GM23338 (cell line): ENCODE measurements around the gene PRR19.
A peak's percentile ranks its signal among the peaks of the same experiment; 100 is the strongest.

Experiments
- CREB1 ChIP-seq: fragments of 250-450 bp; sonication (Bioruptor Pico); IDR thresholded peaks from 2 replicates; pipeline ENCODE4 v1.5.0; 2020; ENCODE audit warnings: low read depth, mild to moderate bottlenecking, moderate library complexity
- CTCF ChIP-seq, 2 experiments: fragments of 200-600 bp in 1 of 2; sonication (generic) in 1 of 2; conservative IDR thresholded peaks; 2 replicates each; pipeline versions ENCODE4 v1.5.1 to v1.6.1; 2016 to 2017; ENCODE audit warnings: antibody characterized with exemption in 2 of 2, low read depth in 2 of 2, mild to moderate bottlenecking in 2 of 2, moderate library complexity in 1 of 2
- ETS1 ChIP-seq: IDR thresholded peaks from 2 replicates; pipeline ENCODE4 v1.6.1; 2016; ENCODE audit warnings: antibody characterized with exemption
- EZH2 ChIP-seq: fragments of 200-600 bp; sonication (generic); IDR thresholded peaks from one replicate; pipeline ENCODE4 v1.8.0; 2017; ENCODE audit warnings: antibody characterized with exemption, mild to moderate bottlenecking, low read depth; ENCODE audit not compliant: unreplicated experiment
- EZH2phosphoT487 ChIP-seq: fragments of 200-600 bp; sonication (generic); IDR thresholded peaks from one replicate; pipeline ENCODE4 v1.8.1; 2018; ENCODE audit warnings: antibody characterized with exemption; ENCODE audit not compliant: unreplicated experiment
- JUNB ChIP-seq: IDR thresholded peaks from one replicate; pipeline ENCODE4 v1.6.1; 2016; ENCODE audit warnings: antibody characterized with exemption; ENCODE audit not compliant: unreplicated experiment
- POLR2AphosphoS5 ChIP-seq: IDR thresholded peaks from 2 replicates; pipeline ENCODE4 v1.6.1; 2016; ENCODE audit warnings: antibody characterized with exemption, low read depth
- REST ChIP-seq: IDR thresholded peaks from one replicate; pipeline ENCODE4 v1.6.1; 2018; ENCODE audit warnings: antibody characterized with exemption; ENCODE audit not compliant: unreplicated experiment
- STAT1 ChIP-seq: IDR thresholded peaks from one replicate; pipeline ENCODE4 v1.6.1; 2016; ENCODE audit warnings: antibody characterized with exemption; ENCODE audit not compliant: unreplicated experiment
- ZNF114 ChIP-seq: fragments of 250-450 bp; sonication (Bioruptor Pico); IDR thresholded peaks from 2 replicates; pipeline ENCODE4 v1.5.0; 2020; ENCODE audit warnings: mild to moderate bottlenecking, moderate library complexity
- ZNF462 ChIP-seq: fragments of 250-450 bp; sonication (Bioruptor Pico); IDR thresholded peaks from 2 replicates; pipeline ENCODE4 v1.5.0; 2020; ENCODE audit warnings: mild to moderate bottlenecking, moderate library complexity

DNA sequence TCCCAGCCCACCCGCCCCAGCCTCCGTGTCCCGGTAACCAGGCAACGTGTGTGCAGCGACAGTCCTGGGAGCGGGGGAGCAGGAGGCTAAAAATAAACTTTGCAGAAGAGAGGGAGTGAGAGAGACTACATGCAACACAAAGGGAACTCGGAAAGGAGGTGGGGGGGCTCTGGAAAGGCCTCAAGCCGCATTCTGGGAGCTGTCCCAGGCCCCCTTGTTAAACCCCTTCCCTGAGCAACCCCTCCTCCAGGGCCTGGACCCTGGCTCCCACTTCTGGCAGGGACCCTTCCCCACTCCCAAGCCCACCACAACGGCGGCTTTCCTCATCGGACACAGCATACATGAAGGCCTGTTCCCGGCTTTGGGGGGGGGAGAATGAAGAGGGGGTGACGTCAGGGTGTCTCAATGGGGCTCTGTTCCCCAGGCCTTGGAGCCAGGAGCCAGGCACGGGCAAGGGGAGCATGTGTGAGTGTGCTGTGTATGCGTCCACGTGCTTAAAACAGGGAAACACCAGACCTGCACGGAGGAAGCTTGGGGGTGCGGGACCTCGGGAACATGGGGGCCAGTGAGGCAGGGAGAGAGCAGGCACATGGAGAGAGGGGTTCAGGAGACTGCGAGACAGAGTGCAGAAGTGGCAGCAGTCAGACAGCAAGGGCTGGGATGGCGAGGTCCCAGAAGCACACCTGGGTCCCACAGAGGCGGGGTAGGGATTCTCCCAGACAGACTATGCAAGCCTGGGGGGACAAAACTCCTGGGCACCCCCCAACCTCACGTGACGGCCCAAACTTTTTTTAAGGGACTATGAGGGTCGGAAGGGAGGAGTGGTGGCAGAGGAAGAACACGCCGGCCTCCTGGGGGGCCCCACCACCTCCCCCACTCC lies 49.3 kb upstream of the PRR19 start:
- TF ChIP-seq CTCF (conservative IDR thresholded peaks at IDR 0.05; ENCODE audit: low read depth in 2 of 2), result no peak
- TF ChIP-seq EZH2, result no peak
- no peak for TF ChIP-seq ETS1
- TF ChIP-seq CREB1 (CRISPR knock-in tag), result peak; percentile 47; the same call in 1 of the 2 replicates
- no peak; the same call in none of the 2 replicates for TF ChIP-seq POLR2AphosphoS5
- no peak for TF ChIP-seq EZH2phosphoT487
- no peak for TF ChIP-seq ZNF114 (CRISPR knock-in tag)
- no peak for TF ChIP-seq STAT1
- TF ChIP-seq REST, result no peak
- TF ChIP-seq JUNB, result no peak
- no peak for TF ChIP-seq ZNF462 (CRISPR knock-in tag)
